Spleen (tissue), 11 donors: ENCODE data around the gene REX1BD. TPM values are rescaled to one million over a fixed set of nuclear protein-coding genes. Genes with fewer than 3 reads are reported as not detected.

Source experiments
- DNase-seq: peaks from one replicate; pipeline ENCODE4 v3.0.0-alpha.2; 2020
- H3K27ac ChIP-seq, 8 donors: fragments of 200-600 bp; sonication (generic) in 7 of 8; 1 replicate in 4 of 8; 2 replicates in 4 of 8; pipeline versions ENCODE4 v1.5.0 to v1.8.0; 2016 to 2021; ENCODE audit warnings: inconsistent platforms in 4 of 8, mild to moderate bottlenecking in 4 of 8, moderate library complexity in 1 of 8
- H3K27me3 ChIP-seq, 7 donors: fragments of 200-600 bp; sonication (generic) in 6 of 7; replicated peaks in 1 of 7; 1 replicate in 4 of 7; 2 replicates in 3 of 7; pipeline versions ENCODE4 v1.5.0 to v1.8.0; 2016 to 2021; ENCODE audit warnings: inconsistent platforms in 3 of 7, mild to moderate bottlenecking in 1 of 7
- H3K36me3 ChIP-seq, 6 donors: fragments of 200-600 bp; sonication (generic) in 5 of 6; 1 replicate in 4 of 6; 2 replicates in 2 of 6; pipeline versions ENCODE4 v1.5.0 to v1.8.0; 2016 to 2021; ENCODE audit warnings: inconsistent platforms in 2 of 6
- H3K4me1 ChIP-seq, 6 donors: fragments of 200-600 bp; sonication (generic) in 5 of 6; 1 replicate in 3 of 6; 2 replicates in 3 of 6; pipeline versions ENCODE4 v1.5.0 to v1.8.0; 2016 to 2021; ENCODE audit warnings: inconsistent platforms in 3 of 6
- H3K4me3 ChIP-seq, 8 donors: fragments of 200-600 bp; sonication (generic) in 7 of 8; 1 replicate in 4 of 8; 2 replicates in 4 of 8; pipeline versions ENCODE4 v1.5.0 to v1.8.0; 2016 to 2021; ENCODE audit warnings: inconsistent platforms in 4 of 8, mild to moderate bottlenecking in 4 of 8, moderate library complexity in 2 of 8
- H3K9me3 ChIP-seq, 8 donors: fragments of 200-600 bp; sonication (generic) in 7 of 8; 1 replicate in 4 of 8; 2 replicates in 4 of 8; pipeline versions ENCODE4 v1.5.0 to v1.8.0; 2016 to 2021; ENCODE audit warnings: inconsistent platforms in 4 of 8
- CTCF ChIP-seq, 11 experiments: fragments of 200-600 bp in 7 of 11; fragments of 450-650 bp in 4 of 11; sonication (generic) in 4 of 11; IDR thresholded peaks in 8 of 11; conservative IDR thresholded peaks in 3 of 11; 1 replicate in 7 of 11; 2 replicates in 4 of 11; pipeline versions ENCODE4 v1.4.0 to v1.8.0; 2016 to 2021; ENCODE audit warnings: antibody characterized with exemption in 11 of 11, inconsistent platforms in 4 of 11, mild to moderate bottlenecking in 1 of 11
- POLR2A ChIP-seq, 3 donors: fragments of 450-650 bp; IDR thresholded peaks; one replicate each; pipeline ENCODE4 v1.5.1; 2017; ENCODE audit warnings: antibody characterized with exemption in 3 of 3, mild to moderate bottlenecking in 1 of 3
- POLR2AphosphoS5 ChIP-seq, 3 donors: sonication (generic); formaldehyde crosslinking; IDR thresholded peaks; one replicate each; pipeline ENCODE4 v1.5.1; 2017; ENCODE audit warnings: antibody characterized with exemption in 3 of 3
- WGBS, 5 donors: extraction: QIAGEN DNeasy Blood & Tissue Kit in 3 of 5; methylation state at CpG; one replicate each; pipeline versions ENCODE4 v1.1.5 to v1.1.7; 2013 to 2018; 5-methylcytosine and 5-hydroxymethylcytosine counted together
- intact Hi-C: fragments of 100-400 bp; cut with DNase I; formaldehyde crosslinking; loops from one replicate; pipeline ENCODE4 v1.15.0; 2023; ENCODE audit warnings: low total_unique reads
- polyA plus RNA-seq, 3 donors: library from polyadenylated mRNA; stranded (reverse); fragments of 200-250 nt; gene quantifications; one replicate each; pipeline ENCODE4 v1.2.1, GENCODE V29; 2013
- total RNA-seq, 7 donors: library from RNA; depleted of rRNA in 3 of 7; stranded (reverse); fragments of >200 nt in 3 of 7; fragmentation: NEBNext Ultra II Directional in 4 of 7; extraction: Animal tissue kit (Norgen Biotek cat#: 25700) in 4 of 7; gene quantifications; one replicate each; pipeline versions ENCODE4 v1.1.0 to v1.2.1, GENCODE V29; 2016 to 2021
- donor health status: healthy with polysubstance abuse.
- donor health status: DM: no; HTN: no; CAD: no; lungs with moderate emphysema.
- donor health status: DM: no; HTN: no; CAD: no.
- donor health status: Bipolar disorder and iron deficiency.
- donor health status: healthy.
- donor health status: DM: no; HTN: no; CAD: no.
- donor health status: DM: yes; HTN: yes; CAD: no.

Gene REX1BD
- total and polyA plus RNA-seq, 10 donors, result 65.4 to 182 (median 86.3) TPM

- DNase-seq, result no peak
- Histone ChIP-seq H3K27me3 (peaks cover 22 to 98% (median 89%) of the 10 kb centered on the region in 7 donors), H3K9me3 (no peaks in the 10 kb centered on the region), H3K36me3 (no peaks in the 10 kb centered on the region), H3K4me1 (peaks cover 31 to 55% (median 44%) of the 10 kb centered on the region in 6 donors), H3K4me3 (peak overlapping the region in 7 of 8 donors; percentile 4 to 67 (median 39)), H3K27ac (no peak overlapping the region)
- intact Hi-C loops, result no loop called here
- 1 to 3% (median 2%) methylated on average over 30 to 62 of the region's 62 CpGs for WGBS, 5 donors
- no peak for TF ChIP-seq CTCF (IDR thresholded peaks at IDR 0.05 in 8 of 11, conservative IDR thresholded peaks at IDR 0.05 in 3 of 11)
- no peak for TF ChIP-seq POLR2AphosphoS5 (IDR thresholded peaks at IDR 0.05)
- no peak for TF ChIP-seq POLR2A (IDR thresholded peaks at IDR 0.05)
These were observed 22.9 kb downstream of the REX1BD start for GRCh38 chr19:18611327-18612050.

DNA sequence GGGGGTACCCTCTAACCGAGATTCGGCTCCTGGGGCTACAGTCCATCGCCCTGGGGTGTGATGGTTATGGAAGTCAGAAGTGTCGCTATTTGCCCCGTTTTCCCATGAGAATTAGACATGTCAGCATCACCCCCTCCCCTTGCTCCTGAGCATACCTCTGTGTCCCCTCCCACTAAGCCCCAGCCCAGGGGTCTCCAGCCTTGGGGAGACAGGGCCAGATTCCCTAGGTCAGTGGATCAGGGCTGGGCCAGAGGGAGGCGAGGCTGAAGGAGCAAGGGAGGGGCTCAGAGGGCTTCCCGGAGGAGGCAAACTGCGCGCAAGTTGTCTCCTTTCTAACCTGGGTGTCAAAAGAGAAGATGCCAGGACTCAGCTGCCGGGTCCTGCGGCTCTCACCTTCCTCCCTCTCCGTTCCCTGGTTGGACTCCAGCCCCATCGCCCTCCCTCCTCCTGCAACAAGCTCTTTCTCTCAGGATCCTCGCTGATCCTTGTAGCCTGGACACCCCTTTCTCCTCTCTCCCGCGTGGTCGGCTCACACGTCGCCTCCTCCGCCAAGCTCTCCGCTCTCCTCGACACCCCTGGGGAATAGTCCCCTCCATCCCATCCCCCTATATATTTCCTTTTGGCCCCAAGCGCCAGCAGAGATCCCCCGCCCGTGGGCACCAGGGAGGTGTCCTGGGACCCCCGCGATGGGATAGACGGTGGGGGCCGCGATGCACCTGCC lies 23.6 kb downstream of the REX1BD start:
- 1 to 4% (median 2%) methylated on average over 20 to 30 of the region's 30 CpGs for WGBS, 5 donors
- H3K4me3 ChIP-seq, result peak overlapping the region in 7 of 8 donors; percentile 4 to 67 (median 39)
- H3K36me3 ChIP-seq, result no peaks in the 10 kb centered on the region
- intact Hi-C loops, result no loop called here
- H3K27me3 ChIP-seq, result peaks cover 22 to 100% (median 86%) of the 10 kb centered on the region in 7 donors
- peaks cover 28 to 50% (median 40%) of the 10 kb centered on the region in 6 donors for H3K4me1 ChIP-seq
- TF ChIP-seq CTCF (IDR thresholded peaks at IDR 0.05 in 8 of 11, conservative IDR thresholded peaks at IDR 0.05 in 3 of 11) (no peak), POLR2AphosphoS5 (IDR thresholded peaks at IDR 0.05) (no peak), POLR2A (IDR thresholded peaks at IDR 0.05) (no peak)
- H3K9me3 ChIP-seq, result no peaks in the 10 kb centered on the region
- no peak for DNase-seq
- H3K27ac ChIP-seq, result no peak overlapping the region

- H3K27me3 ChIP-seq, result peaks cover 22 to 100% (median 78%) of the 10 kb centered on the region in 7 donors
- TF ChIP-seq CTCF (IDR thresholded peaks at IDR 0.05 in 8 of 11, conservative IDR thresholded peaks at IDR 0.05 in 3 of 11) (no peak), POLR2AphosphoS5 (IDR thresholded peaks at IDR 0.05) (no peak), POLR2A (IDR thresholded peaks at IDR 0.05) (no peak)
- WGBS, 5 donors, result 2 to 7% (median 4%) methylated on average over 13 to 70 of the region's 70 CpGs
These were observed 24.4 kb downstream of the REX1BD start, which contains the start of gene TMEM59L for GRCh38 chr19:18612772-18613588. Gene TMEM59L, plus strand, starts transcription at chr19:18612870. Its CDS starts 89 bp downstream, at chr19:18612959.

More at GRCh38 chr19:18612772-18613588, 24.4 kb downstream of the REX1BD start, which contains the start of gene TMEM59L:
- H3K9me3 ChIP-seq, result no peaks in the 10 kb centered on the region
- H3K36me3 ChIP-seq, result no peaks in the 10 kb centered on the region
- H3K4me3 ChIP-seq, result peak within 1 kb of the TSS; percentile 4 to 67 (median 38)
- peaks cover 23 to 43% (median 32%) of the 10 kb centered on the region in 6 donors for H3K4me1 ChIP-seq
- no peak within 1 kb of the TSS for H3K27ac ChIP-seq
- intact Hi-C loops, result no loop called here
- peak; percentile 79 for DNase-seq
